HepG2 (cell line): ENCODE results near the gene RPUSD3. TPM values are rescaled to one million over a fixed set of nuclear protein-coding genes. Genes with fewer than 3 reads are reported as not detected.

Experiments used
- ATAC-seq: fragments of 200-7000 bp; cut with Tn5 transposase; 3 replicates; pipeline ENCODE4 v1.9.1; 2020; ENCODE audit warnings: mild to moderate bottlenecking, moderate library complexity
- BruUV-seq: library from RNA; stranded (reverse); fragments of 400-500 nt; replicated peaks from 2 replicates; lab custom pipeline; 2021; lab: Mats Ljungman, UMichigan
- CTCF ChIA-PET: fragments of 300-600 bp; formaldehyde crosslinking; extraction: SDS; loops from one replicate; lab custom pipeline; 2021; ENCODE audit warnings: low total read pairs, inconsistent platforms, low intra/inter-chr PET ratio; lab: Yijun Ruan, JAX
- POLR2A ChIA-PET: fragments of 350-600 bp; sonication (Branson Sonifier 250); formaldehyde crosslinking; loops from one replicate; lab custom pipeline; 2020; ENCODE audit warnings: antibody characterized with exemption, inconsistent platforms; lab: Yijun Ruan, JAX
- DNase-seq: peaks from one replicate; pipeline ENCODE4 v3.0.0-alpha.2; 2015; ENCODE audit warnings: low spot score
- FAIRE-seq: peaks from 3 replicates; lab custom pipeline; 2011; peaks lifted over from hg19 to GRCh38; lab: Jason Lieb, UNC
- H2AFZ ChIP-seq: one replicate; pipeline ENCODE4 v1.6.1; 2011; ENCODE audit warnings: low read length, inconsistent platforms
- H3K27ac ChIP-seq: fragments of 300-600 bp; 3 replicates; pipeline ENCODE4 v1.8.0; 2011; ENCODE audit warnings: mixed run types, mild to moderate bottlenecking, mixed read lengths, low read length, inconsistent platforms; ENCODE audit not compliant: insufficient read depth; ENCODE audit errors: extremely low read length
- H3K27me3 ChIP-seq, 2 experiments: fragments of 200-600 bp in 1 of 2; 2 replicates in 1 of 2; 3 replicates in 1 of 2; pipeline versions ENCODE4 v1.6.0 to v1.8.0; 2011; ENCODE audit warnings: low read length in 2 of 2, mild to moderate bottlenecking in 2 of 2, moderate library complexity in 2 of 2, inconsistent platforms in 1 of 2; ENCODE audit not compliant: insufficient read depth in 2 of 2, control insufficient read depth in 1 of 2
- H3K36me3 ChIP-seq, 2 experiments: fragments of 200-600 bp in 1 of 2; replicated peaks in 1 of 2; 2 replicates in 1 of 2; 3 replicates in 1 of 2; pipeline versions ENCODE4 v1.5.1 to v1.8.0; 2011; ENCODE audit warnings: low read length in 2 of 2, inconsistent platforms in 1 of 2; ENCODE audit not compliant: insufficient read depth in 2 of 2, control insufficient read depth in 1 of 2
- H3K4me1 ChIP-seq: 2 replicates; pipeline ENCODE4 v1.5.1; 2012; ENCODE audit warnings: low read length, inconsistent platforms; ENCODE audit not compliant: insufficient read depth
- H3K4me2 ChIP-seq: 2 replicates; pipeline ENCODE4 v1.6.0; 2011; ENCODE audit warnings: low read depth, low read length, inconsistent platforms
- H3K4me3 ChIP-seq, 3 experiments: fragments of 200-600 bp in 1 of 3; sonication (generic), shearing (Covaris generic) in 1 of 3; replicated peaks in 1 of 3; 2 replicates each; pipeline ENCODE4 v1.5.1; 2011 to 2016; ENCODE audit warnings: low read length in 3 of 3, inconsistent platforms in 2 of 3, low read depth in 2 of 3, mild to moderate bottlenecking in 2 of 3, control low read depth in 1 of 3, mixed read lengths in 1 of 3; ENCODE audit not compliant: insufficient read depth in 1 of 3
- H3K79me2 ChIP-seq: one replicate; pipeline ENCODE4 v1.6.1; 2011; ENCODE audit warnings: low read length, inconsistent platforms; ENCODE audit not compliant: insufficient read depth
- H3K9ac ChIP-seq: 2 replicates; pipeline ENCODE4 v1.6.0; 2011; ENCODE audit warnings: mild to moderate bottlenecking, low read depth, low read length, inconsistent platforms; ENCODE audit not compliant: insufficient read depth
- H3K9me3 ChIP-seq: 2 replicates; pipeline ENCODE4 v1.5.1; 2012; ENCODE audit warnings: mild to moderate bottlenecking, low read length
- H4K20me1 ChIP-seq: 2 replicates; pipeline ENCODE4 v1.6.0; 2011; ENCODE audit warnings: inconsistent platforms, mild to moderate bottlenecking, low read length, moderate library complexity; ENCODE audit not compliant: insufficient read depth
- ATF5 ChIP-seq: sonication (generic); formaldehyde crosslinking; IDR thresholded peaks from 2 replicates; pipeline ENCODE4 v1.4.0; 2020; ENCODE audit warnings: mild to moderate bottlenecking, low read depth, missing genetic modification reagents
- CBX1 ChIP-seq: IDR thresholded peaks from one replicate; pipeline ENCODE4 v1.6.1; 2016; ENCODE audit warnings: antibody characterized with exemption, low read depth
- DBP ChIP-seq: sonication (generic); formaldehyde crosslinking; IDR thresholded peaks from 2 replicates; pipeline ENCODE4 v1.4.0; 2020; ENCODE audit warnings: missing genetic modification reagents; ENCODE audit errors: not compliant biosample characterization
- FOXK1 ChIP-seq: sonication (generic); formaldehyde crosslinking; IDR thresholded peaks from 2 replicates; pipeline ENCODE4 v1.4.0; 2020; ENCODE audit warnings: low read depth, missing genetic modification reagents, borderline replicate concordance
- GFI1 ChIP-seq: sonication (generic); formaldehyde crosslinking; IDR thresholded peaks from 2 replicates; pipeline ENCODE4 v1.5.0; 2020; ENCODE audit warnings: missing genetic modification reagents, mild to moderate bottlenecking, borderline replicate concordance
- ISX ChIP-seq: sonication (generic); formaldehyde crosslinking; conservative IDR thresholded peaks from 2 replicates; pipeline ENCODE4 v1.5.0; 2020; ENCODE audit warnings: missing genetic modification reagents
- JUND ChIP-seq: sonication (generic); formaldehyde crosslinking; IDR thresholded peaks from 2 replicates; pipeline ENCODE4 v1.8.0; 2022; ENCODE audit warnings: mild to moderate bottlenecking, missing genetic modification reagents
- MIER3 ChIP-seq: IDR thresholded peaks from 2 replicates; pipeline ENCODE4 v1.6.1; 2016; ENCODE audit warnings: missing compliant biosample characterization, borderline replicate concordance
- NR0B2 ChIP-seq: sonication (generic); formaldehyde crosslinking; IDR thresholded peaks from 2 replicates; pipeline ENCODE4 v1.4.0; 2020; ENCODE audit warnings: mild to moderate bottlenecking, missing genetic modification reagents
- RCOR2 ChIP-seq: IDR thresholded peaks from 2 replicates; pipeline ENCODE4 v1.6.1; 2016; ENCODE audit warnings: missing biosample characterization, missing genetic modification reagents
- TFAP4 ChIP-seq: sonication (generic); IDR thresholded peaks from 2 replicates; pipeline ENCODE4 v1.6.1; 2016; ENCODE audit warnings: low read depth, borderline replicate concordance
- U2AF1 ChIP-seq: fragments of 200-400 bp; formaldehyde crosslinking; optimal IDR thresholded peaks from 2 replicates; pipeline ENCODE3; 2017; ENCODE audit warnings: mild to moderate bottlenecking, low read depth, low read length
- U2AF2 ChIP-seq: fragments of 200-400 bp; formaldehyde crosslinking; IDR thresholded peaks from 2 replicates; pipeline ENCODE4 v1.6.1; 2017; ENCODE audit warnings: low read depth, mild to moderate bottlenecking, low read length
- WIZ ChIP-seq: sonication (generic); formaldehyde crosslinking; IDR thresholded peaks from 2 replicates; pipeline ENCODE4 v1.5.1; 2020; ENCODE audit warnings: mild to moderate bottlenecking, missing genetic modification reagents
- YY1 ChIP-seq: IDR thresholded peaks from 2 replicates; pipeline ENCODE4 v1.6.1; 2011; ENCODE audit warnings: low read length, low read depth, moderate library complexity, mild to moderate bottlenecking; ENCODE audit not compliant: insufficient read depth, insufficient replicate concordance
- ZNF256 ChIP-seq: sonication (generic); formaldehyde crosslinking; conservative IDR thresholded peaks from 2 replicates; pipeline ENCODE4 v1.4.0; 2020; ENCODE audit warnings: missing genetic modification reagents
- ZNF317 ChIP-seq: sonication (generic); formaldehyde crosslinking; IDR thresholded peaks from 2 replicates; pipeline ENCODE4 v1.5.0; 2020; ENCODE audit warnings: mild to moderate bottlenecking, missing genetic modification reagents
- ZNF430 ChIP-seq: sonication (generic); formaldehyde crosslinking; IDR thresholded peaks from 2 replicates; pipeline ENCODE4 v1.9.0; 2021; ENCODE audit warnings: mild to moderate bottlenecking, missing genetic modification reagents
- ZNF510 ChIP-seq: sonication (generic); formaldehyde crosslinking; IDR thresholded peaks from 2 replicates; pipeline ENCODE4 v1.4.0; 2020; ENCODE audit warnings: low read depth, mild to moderate bottlenecking, missing genetic modification reagents
- WGBS: methylation state at CpG from one replicate; pipeline ENCODE4 v1.1.6; 2017; ENCODE audit warnings: low lambda C conversion rate; 5-methylcytosine and 5-hydroxymethylcytosine counted together
- in situ Hi-C: cut with HindIII; loops from 2 replicates; pipeline ENCODE4 v1.10.0; 2017; ENCODE audit warnings: low pct_unique_long_range_greater_than_20kb; ENCODE audit not compliant: extremely low pct_ligation_motif_present
- intact Hi-C: fragments of 100-400 bp; cut with micrococcal nuclease; formaldehyde crosslinking; loops from one replicate; pipeline ENCODE4 v1.10.0; 2022; ENCODE audit not compliant: unreplicated experiment
- polyA plus RNA-seq, 8 experiments: library from polyadenylated mRNA; depleted of rRNA in 3 of 8; stranded (reverse) in 7 of 8; unstranded in 1 of 8; fragments of >200 nt; fragmentation: Illumina TruSeq in 4 of 8; extraction: Trizol in 4 of 8; gene quantifications; 2 replicates each; pipeline versions ENCODE4 v1.2.1 to v1.2.3, GENCODE V29; 2011 to 2016; ENCODE audit warnings: low read depth in 4 of 8, missing spikeins in 1 of 8, mixed read lengths in 1 of 8; ENCODE audit not compliant: insufficient read depth in 1 of 8
- total RNA-seq, 5 experiments: library from RNA; depleted of rRNA; stranded (reverse); fragments of >200 nt; fragmentation: Illumina TruSeq; extraction: Trizol; gene quantifications; 2 replicates each; pipeline ENCODE4 v1.2.3, GENCODE V29; 2016; ENCODE audit warnings: low read depth in 1 of 5

Gene RPUSD3
- total and polyA plus RNA-seq, 2 of the 13 experiments (the other 11 are each of a cell fraction or from before 2014, with no cell fraction given) = 32.1 to 48.7 TPM

- Histone ChIP-seq H2AFZ (no peak overlapping the region), H3K27ac (no peak overlapping the region), H3K4me2 (no peak overlapping the region), H3K36me3 (no peaks in the 10 kb centered on the region), H3K9me3 (no peaks in the 10 kb centered on the region), H3K9ac (no peak overlapping the region), H3K79me2 (no peaks in the 10 kb centered on the region), H3K4me1 (peaks cover 21% of the 10 kb centered on the region), H4K20me1 (no peaks in the 10 kb centered on the region), H3K4me3 (no peak overlapping the region), H3K27me3 (no peaks in the 10 kb centered on the region)
- ATAC-seq (no peak), DNase-seq (no peak), FAIRE-seq (no peak)
- ChIA-PET CTCF (no interaction called here), POLR2A (no interaction called here)
- TF ChIP-seq CBX1 = no peak
- TF ChIP-seq GFI1 (CRISPR knock-in tag) = no peak
- no peak for TF ChIP-seq DBP (CRISPR knock-in tag)
- TF ChIP-seq MIER3 (CRISPR knock-in tag) = no peak
- no peak for TF ChIP-seq U2AF2
- no peak for TF ChIP-seq ZNF256 (CRISPR knock-in tag)
- no peak for TF ChIP-seq JUND (CRISPR knock-in tag)
- no peak for TF ChIP-seq ISX (CRISPR knock-in tag)
- no peak for TF ChIP-seq ZNF510 (CRISPR knock-in tag)
- no peak for TF ChIP-seq U2AF1
- TF ChIP-seq ATF5 (CRISPR knock-in tag) = no peak
- TF ChIP-seq TFAP4 = no peak
- TF ChIP-seq NR0B2 (CRISPR knock-in tag) = no peak
- no peak for TF ChIP-seq YY1
- TF ChIP-seq FOXK1 (CRISPR knock-in tag) = no peak
- TF ChIP-seq RCOR2 (CRISPR knock-in tag) = no peak
- TF ChIP-seq ZNF317 (CRISPR knock-in tag) = no peak
- TF ChIP-seq WIZ (CRISPR knock-in tag) = no peak
- TF ChIP-seq ZNF430 (CRISPR knock-in tag) = no peak
- intact Hi-C loops = no loop called here
- BruUV-seq = no TSS peak
- in situ Hi-C loops = no loop called here
- 95% methylated on average over 4 of the region's 5 CpGs for WGBS
Observed at GRCh38 chr3:9869955-9870354, 26.1 kb upstream of the RPUSD3 start.
